ENCODE results near the gene CCND1.

The CCND1 gene

DNA sequence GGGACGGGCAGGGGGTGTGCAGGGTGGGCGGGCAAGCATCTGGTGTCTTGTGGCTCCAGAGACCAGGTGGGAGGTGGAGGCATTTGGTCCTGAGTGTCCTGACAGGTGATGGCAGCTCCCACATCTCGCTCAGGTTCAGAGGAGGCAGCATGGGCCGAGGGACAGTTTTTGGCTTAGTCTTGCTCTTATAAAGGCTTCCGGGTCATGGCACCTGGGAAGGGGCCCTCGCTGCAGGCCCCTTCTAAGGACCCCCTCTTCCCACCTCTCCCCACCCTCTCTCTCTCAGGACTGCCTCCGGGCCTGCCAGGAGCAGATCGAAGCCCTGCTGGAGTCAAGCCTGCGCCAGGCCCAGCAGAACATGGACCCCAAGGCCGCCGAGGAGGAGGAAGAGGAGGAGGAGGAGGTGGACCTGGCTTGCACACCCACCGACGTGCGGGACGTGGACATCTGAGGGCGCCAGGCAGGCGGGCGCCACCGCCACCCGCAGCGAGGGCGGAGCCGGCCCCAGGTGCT, 9.9 kb downstream of the CCND1 start:
- no peaks in the 10 kb centered on the region for H3K79me1 ChIP-seq (ENCODE audit: low read length)
- DNase-seq = no peak
- no peak overlapping the region for H3K9ac ChIP-seq (ENCODE audit: low read length)
- no peak overlapping the region for H2AFZ ChIP-seq (ENCODE audit: insufficient read depth, low read length, poor library complexity)
- no peak overlapping the region for H3K4me3 ChIP-seq (ENCODE audit: low read depth, low read length)
- no peak overlapping the region for H2BK120ac ChIP-seq (ENCODE audit: insufficient read depth, low read length, poor library complexity)
- no CpG with 5 or more reads among the region's 23 CpGs for WGBS (ENCODE audit: extremely low coverage, insufficient coverage, insufficient read length)
- peaks cover 28 to 39% of the 10 kb centered on the region in 2 experiments for H3K36me3 ChIP-seq (ENCODE audit: control insufficient read depth in 1 of 2, insufficient read depth in 2 of 2, low read length in 2 of 2)
- H3K79me2 ChIP-seq (ENCODE audit: control insufficient read depth, insufficient read depth, low read length, poor library complexity) = no peaks in the 10 kb centered on the region
- H4K8ac ChIP-seq (ENCODE audit: low read depth, low read length) = no peak overlapping the region
- H4K91ac ChIP-seq (ENCODE audit: low read depth, low read length) = no peak overlapping the region
- no peak overlapping the region for H2BK5ac ChIP-seq (ENCODE audit: low read depth, low read length, poor library complexity)
- H2AK5ac ChIP-seq (ENCODE audit: low read length) = no peak overlapping the region
- no peak overlapping the region for H3K4ac ChIP-seq (ENCODE audit: low read depth, low read length)
- H3K27ac ChIP-seq (ENCODE audit: low read depth, low read length) = no peak overlapping the region
- no peak overlapping the region for H3K18ac ChIP-seq (ENCODE audit: low read length)
- no peak overlapping the region for H3K14ac ChIP-seq (ENCODE audit: low read length)
- no peaks in the 10 kb centered on the region for H3K27me3 ChIP-seq (ENCODE audit: insufficient read depth, low read length)
- no peak overlapping the region for H3K23ac ChIP-seq (ENCODE audit: low read length)
- H3K4me1 ChIP-seq (ENCODE audit: control insufficient read depth in 1 of 2, insufficient read depth in 2 of 2, low read length in 2 of 2) = no peaks in the 10 kb centered on the region
- H2BK12ac ChIP-seq (ENCODE audit: low read length) = no peak overlapping the region
- H3K9me3 ChIP-seq (ENCODE audit: insufficient read depth, low read depth, low read length) = no peaks in the 10 kb centered on the region
- H3K4me2 ChIP-seq (ENCODE audit: low read length) = no peak overlapping the region
- H4K12ac ChIP-seq (ENCODE audit: low read depth, low read length) = no peak overlapping the region

DNA sequence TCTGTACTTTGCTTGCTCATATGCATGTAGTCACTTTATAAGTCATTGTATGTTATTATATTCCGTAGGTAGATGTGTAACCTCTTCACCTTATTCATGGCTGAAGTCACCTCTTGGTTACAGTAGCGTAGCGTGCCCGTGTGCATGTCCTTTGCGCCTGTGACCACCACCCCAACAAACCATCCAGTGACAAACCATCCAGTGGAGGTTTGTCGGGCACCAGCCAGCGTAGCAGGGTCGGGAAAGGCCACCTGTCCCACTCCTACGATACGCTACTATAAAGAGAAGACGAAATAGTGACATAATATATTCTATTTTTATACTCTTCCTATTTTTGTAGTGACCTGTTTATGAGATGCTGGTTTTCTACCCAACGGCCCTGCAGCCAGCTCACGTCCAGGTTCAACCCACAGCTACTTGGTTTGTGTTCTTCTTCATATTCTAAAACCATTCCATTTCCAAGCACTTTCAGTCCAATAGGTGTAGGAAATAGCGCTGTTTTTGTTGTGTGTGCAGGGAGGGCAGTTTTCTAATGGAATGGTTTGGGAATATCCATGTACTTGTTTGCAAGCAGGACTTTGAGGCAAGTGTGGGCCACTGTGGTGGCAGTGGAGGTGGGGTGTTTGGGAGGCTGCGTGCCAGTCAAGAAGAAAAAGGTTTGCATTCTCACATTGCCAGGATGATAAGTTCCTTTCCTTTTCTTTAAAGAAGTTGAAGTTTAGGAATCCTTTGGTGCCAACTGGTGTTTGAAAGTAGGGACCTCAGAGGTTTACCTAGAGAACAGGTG, 11.1 kb downstream of the CCND1 start:
- Histone ChIP-seq H3K36me3 (ENCODE audit: control insufficient read depth in 1 of 2, insufficient read depth in 2 of 2, low read length in 2 of 2) (peaks cover 28 to 36% of the 10 kb centered on the region in 2 experiments), H3K18ac (ENCODE audit: low read length) (no peak overlapping the region), H3K14ac (ENCODE audit: low read length) (no peak overlapping the region), H4K8ac (ENCODE audit: low read depth, low read length) (no peak overlapping the region), H4K12ac (ENCODE audit: low read depth, low read length) (no peak overlapping the region), H2AK5ac (ENCODE audit: low read length) (no peak overlapping the region), H3K27me3 (ENCODE audit: insufficient read depth, low read length) (no peaks in the 10 kb centered on the region), H2BK5ac (ENCODE audit: low read depth, low read length, poor library complexity) (no peak overlapping the region), H3K23ac (ENCODE audit: low read length) (no peak overlapping the region), H3K9ac (ENCODE audit: low read length) (no peak overlapping the region), H3K79me1 (ENCODE audit: low read length) (no peaks in the 10 kb centered on the region), H2BK120ac (ENCODE audit: insufficient read depth, low read length, poor library complexity) (no peak overlapping the region), H3K4me1 (ENCODE audit: control insufficient read depth in 1 of 2, insufficient read depth in 2 of 2, low read length in 2 of 2) (no peaks in the 10 kb centered on the region), H3K27ac (ENCODE audit: low read depth, low read length) (no peak overlapping the region), H3K4me3 (ENCODE audit: low read depth, low read length) (no peak overlapping the region), H3K4me2 (ENCODE audit: low read length) (no peak overlapping the region), H3K9me3 (ENCODE audit: insufficient read depth, low read depth, low read length) (no peaks in the 10 kb centered on the region), H4K91ac (ENCODE audit: low read depth, low read length) (no peak overlapping the region), H2BK12ac (ENCODE audit: low read length) (no peak overlapping the region), H3K4ac (ENCODE audit: low read depth, low read length) (no peak overlapping the region), H3K79me2 (ENCODE audit: control insufficient read depth, insufficient read depth, low read length, poor library complexity) (no peaks in the 10 kb centered on the region), H2AFZ (ENCODE audit: insufficient read depth, low read length, poor library complexity) (no peak overlapping the region)
- DNase-seq = no peak
- WGBS (ENCODE audit: extremely low coverage, insufficient coverage, insufficient read length) = no CpG with 5 or more reads among the region's 15 CpGs

DNA sequence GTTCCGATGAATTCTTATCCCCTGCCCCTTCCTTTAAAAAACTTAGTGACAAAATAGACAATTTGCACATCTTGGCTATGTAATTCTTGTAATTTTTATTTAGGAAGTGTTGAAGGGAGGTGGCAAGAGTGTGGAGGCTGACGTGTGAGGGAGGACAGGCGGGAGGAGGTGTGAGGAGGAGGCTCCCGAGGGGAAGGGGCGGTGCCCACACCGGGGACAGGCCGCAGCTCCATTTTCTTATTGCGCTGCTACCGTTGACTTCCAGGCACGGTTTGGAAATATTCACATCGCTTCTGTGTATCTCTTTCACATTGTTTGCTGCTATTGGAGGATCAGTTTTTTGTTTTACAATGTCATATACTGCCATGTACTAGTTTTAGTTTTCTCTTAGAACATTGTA, 12.0 kb downstream of the CCND1 start:
- H3K14ac ChIP-seq (ENCODE audit: low read length) = no peak overlapping the region
- WGBS (ENCODE audit: extremely low coverage, insufficient coverage, insufficient read length) = no CpG with 5 or more reads among the region's 11 CpGs
- DNase-seq = no peak

DNA sequence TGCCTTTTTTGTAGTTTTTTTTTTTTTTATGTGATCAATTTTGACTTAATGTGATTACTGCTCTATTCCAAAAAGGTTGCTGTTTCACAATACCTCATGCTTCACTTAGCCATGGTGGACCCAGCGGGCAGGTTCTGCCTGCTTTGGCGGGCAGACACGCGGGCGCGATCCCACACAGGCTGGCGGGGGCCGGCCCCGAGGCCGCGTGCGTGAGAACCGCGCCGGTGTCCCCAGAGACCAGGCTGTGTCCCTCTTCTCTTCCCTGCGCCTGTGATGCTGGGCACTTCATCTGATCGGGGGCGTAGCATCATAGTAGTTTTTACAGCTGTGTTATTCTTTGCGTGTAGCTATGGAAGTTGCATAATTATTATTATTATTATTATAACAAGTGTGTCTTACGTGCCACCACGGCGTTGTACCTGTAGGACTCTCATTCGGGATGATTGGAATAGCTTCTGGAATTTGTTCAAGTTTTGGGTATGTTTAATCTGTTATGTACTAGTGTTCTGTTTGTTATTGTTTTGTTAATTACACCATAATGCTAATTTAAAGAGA, 12.5 kb downstream of the CCND1 start:
- Histone ChIP-seq H2BK12ac (ENCODE audit: low read length) (no peak overlapping the region), H3K27ac (ENCODE audit: low read depth, low read length) (no peak overlapping the region), H3K4me2 (ENCODE audit: low read length) (no peak overlapping the region), H2BK120ac (ENCODE audit: insufficient read depth, low read length, poor library complexity) (no peak overlapping the region), H2AFZ (ENCODE audit: insufficient read depth, low read length, poor library complexity) (no peak overlapping the region), H4K8ac (ENCODE audit: low read depth, low read length) (no peak overlapping the region), H3K79me1 (ENCODE audit: low read length) (peaks cover 3% of the 10 kb centered on the region), H3K18ac (ENCODE audit: low read length) (no peak overlapping the region), H3K36me3 (ENCODE audit: control insufficient read depth in 1 of 2, insufficient read depth in 2 of 2, low read length in 2 of 2) (peaks cover 21 to 29% of the 10 kb centered on the region in 2 experiments), H4K12ac (ENCODE audit: low read depth, low read length) (no peak overlapping the region), H3K4me3 (ENCODE audit: low read depth, low read length) (no peak overlapping the region), H2AK5ac (ENCODE audit: low read length) (no peak overlapping the region), H3K27me3 (ENCODE audit: insufficient read depth, low read length) (no peaks in the 10 kb centered on the region), H3K4ac (ENCODE audit: low read depth, low read length) (no peak overlapping the region), H2BK5ac (ENCODE audit: low read depth, low read length, poor library complexity) (no peak overlapping the region), H3K9ac (ENCODE audit: low read length) (no peak overlapping the region), H4K91ac (ENCODE audit: low read depth, low read length) (no peak overlapping the region), H3K14ac (ENCODE audit: low read length) (no peak overlapping the region), H3K4me1 (ENCODE audit: control insufficient read depth in 1 of 2, insufficient read depth in 2 of 2, low read length in 2 of 2) (peaks cover 10 to 11% of the 10 kb centered on the region in 2 experiments), H3K79me2 (ENCODE audit: control insufficient read depth, insufficient read depth, low read length, poor library complexity) (no peaks in the 10 kb centered on the region), H3K23ac (ENCODE audit: low read length) (no peak overlapping the region), H3K9me3 (ENCODE audit: insufficient read depth, low read depth, low read length) (no peaks in the 10 kb centered on the region)
- WGBS (ENCODE audit: extremely low coverage, insufficient coverage, insufficient read length) = no CpG with 5 or more reads among the region's 23 CpGs
- no peak for DNase-seq

More for the DNA sequence above, 12.0 kb downstream of the CCND1 start:
- Histone ChIP-seq H3K18ac (ENCODE audit: low read length) (no peak overlapping the region), H3K4me2 (ENCODE audit: low read length) (no peak overlapping the region), H2BK5ac (ENCODE audit: low read depth, low read length, poor library complexity) (no peak overlapping the region), H3K4ac (ENCODE audit: low read depth, low read length) (no peak overlapping the region), H2BK12ac (ENCODE audit: low read length) (no peak overlapping the region), H4K8ac (ENCODE audit: low read depth, low read length) (no peak overlapping the region), H3K23ac (ENCODE audit: low read length) (no peak overlapping the region), H3K4me3 (ENCODE audit: low read depth, low read length) (no peak overlapping the region), H3K27me3 (ENCODE audit: insufficient read depth, low read length) (no peaks in the 10 kb centered on the region), H3K4me1 (ENCODE audit: control insufficient read depth in 1 of 2, insufficient read depth in 2 of 2, low read length in 2 of 2) (peaks cover 5 to 6% of the 10 kb centered on the region in 2 experiments), H2AK5ac (ENCODE audit: low read length) (no peak overlapping the region), H3K36me3 (ENCODE audit: control insufficient read depth in 1 of 2, insufficient read depth in 2 of 2, low read length in 2 of 2) (peaks cover 25 to 32% of the 10 kb centered on the region in 2 experiments), H3K79me2 (ENCODE audit: control insufficient read depth, insufficient read depth, low read length, poor library complexity) (no peaks in the 10 kb centered on the region), H3K79me1 (ENCODE audit: low read length) (no peaks in the 10 kb centered on the region), H3K9me3 (ENCODE audit: insufficient read depth, low read depth, low read length) (no peaks in the 10 kb centered on the region), H4K12ac (ENCODE audit: low read depth, low read length) (no peak overlapping the region), H2AFZ (ENCODE audit: insufficient read depth, low read length, poor library complexity) (no peak overlapping the region), H2BK120ac (ENCODE audit: insufficient read depth, low read length, poor library complexity) (no peak overlapping the region), H3K9ac (ENCODE audit: low read length) (no peak overlapping the region), H3K27ac (ENCODE audit: low read depth, low read length) (no peak overlapping the region), H4K91ac (ENCODE audit: low read depth, low read length) (no peak overlapping the region)
